OCI-LY7 (cell line): ENCODE data around the gene SH2D1B.

Source experiments
- EZH2phosphoT487 ChIP-seq: fragments of 200-600 bp; sonication (generic); IDR thresholded peaks from 2 replicates; pipeline ENCODE4 v1.6.1; 2018; ENCODE audit warnings: low read depth, borderline replicate concordance, mild to moderate bottlenecking, mixed run types, antibody characterized with exemption, low read length, moderate library complexity, mixed read lengths
- TF ChIP-seq, protein P1 (sequence below): fragments of 200-600 bp; sonication (generic); conservative IDR thresholded peaks from 2 replicates; pipeline ENCODE4 v1.5.1; 2014; ENCODE audit warnings: mild to moderate bottlenecking, antibody characterized with exemption, low read length, moderate library complexity, mixed read lengths

DNA sequence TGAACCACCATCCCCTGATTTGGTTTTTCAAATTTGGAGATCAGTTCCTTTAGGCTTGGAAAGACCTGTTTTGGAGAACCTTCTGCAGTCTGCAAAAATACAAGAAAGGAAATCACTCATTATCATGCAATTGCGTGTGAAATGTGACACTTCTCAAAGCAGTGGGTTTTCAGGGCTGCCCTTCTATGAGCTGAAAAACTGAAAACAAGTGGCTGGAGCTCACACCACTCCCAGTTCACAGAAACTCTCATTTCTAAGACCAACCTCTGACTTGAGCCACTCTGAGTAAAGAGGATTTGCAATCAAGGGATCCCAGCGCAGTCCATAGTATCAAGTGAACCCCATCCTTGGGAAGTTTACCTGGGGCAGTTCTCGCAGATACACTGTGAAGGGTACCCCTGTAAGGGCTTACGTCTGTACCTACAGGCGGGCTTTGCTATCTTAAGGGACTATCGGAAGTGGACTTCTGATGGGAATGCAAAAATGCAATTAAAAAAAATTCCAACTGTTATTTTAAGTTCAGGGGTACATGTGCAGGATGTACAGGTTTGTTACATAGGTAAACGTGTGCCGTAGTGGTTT lies 12.8 kb downstream of the SH2D1B start:
- no peak for TF ChIP-seq EZH2phosphoT487
- TF ChIP-seq, protein P1, sequence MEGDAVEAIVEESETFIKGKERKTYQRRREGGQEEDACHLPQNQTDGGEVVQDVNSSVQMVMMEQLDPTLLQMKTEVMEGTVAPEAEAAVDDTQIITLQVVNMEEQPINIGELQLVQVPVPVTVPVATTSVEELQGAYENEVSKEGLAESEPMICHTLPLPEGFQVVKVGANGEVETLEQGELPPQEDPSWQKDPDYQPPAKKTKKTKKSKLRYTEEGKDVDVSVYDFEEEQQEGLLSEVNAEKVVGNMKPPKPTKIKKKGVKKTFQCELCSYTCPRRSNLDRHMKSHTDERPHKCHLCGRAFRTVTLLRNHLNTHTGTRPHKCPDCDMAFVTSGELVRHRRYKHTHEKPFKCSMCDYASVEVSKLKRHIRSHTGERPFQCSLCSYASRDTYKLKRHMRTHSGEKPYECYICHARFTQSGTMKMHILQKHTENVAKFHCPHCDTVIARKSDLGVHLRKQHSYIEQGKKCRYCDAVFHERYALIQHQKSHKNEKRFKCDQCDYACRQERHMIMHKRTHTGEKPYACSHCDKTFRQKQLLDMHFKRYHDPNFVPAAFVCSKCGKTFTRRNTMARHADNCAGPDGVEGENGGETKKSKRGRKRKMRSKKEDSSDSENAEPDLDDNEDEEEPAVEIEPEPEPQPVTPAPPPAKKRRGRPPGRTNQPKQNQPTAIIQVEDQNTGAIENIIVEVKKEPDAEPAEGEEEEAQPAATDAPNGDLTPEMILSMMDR: no peak
